ENCODE data around the gene CREBBP.

CREBBP gene

DNA sequence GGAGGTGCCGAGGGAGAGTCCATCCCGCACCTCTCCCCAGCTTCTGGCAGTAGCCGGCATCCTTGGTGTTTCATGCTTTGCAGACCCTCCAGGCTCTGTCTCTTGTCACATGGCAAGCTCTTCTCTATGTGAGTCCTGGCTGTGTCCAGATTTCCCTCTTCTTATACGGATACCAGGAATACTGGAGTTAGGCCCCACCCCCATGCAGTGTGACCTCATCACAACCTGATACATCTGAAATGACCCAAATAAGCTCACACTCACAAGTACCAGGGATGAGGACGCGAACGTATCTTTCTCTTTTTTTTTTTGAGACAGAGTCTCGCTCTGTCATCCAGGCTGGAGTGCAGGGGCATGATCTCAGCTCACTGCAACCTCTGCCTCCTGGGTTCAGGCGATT, 186.5 kb downstream of the CREBBP start:
- TF ChIP-seq, protein P1, sequence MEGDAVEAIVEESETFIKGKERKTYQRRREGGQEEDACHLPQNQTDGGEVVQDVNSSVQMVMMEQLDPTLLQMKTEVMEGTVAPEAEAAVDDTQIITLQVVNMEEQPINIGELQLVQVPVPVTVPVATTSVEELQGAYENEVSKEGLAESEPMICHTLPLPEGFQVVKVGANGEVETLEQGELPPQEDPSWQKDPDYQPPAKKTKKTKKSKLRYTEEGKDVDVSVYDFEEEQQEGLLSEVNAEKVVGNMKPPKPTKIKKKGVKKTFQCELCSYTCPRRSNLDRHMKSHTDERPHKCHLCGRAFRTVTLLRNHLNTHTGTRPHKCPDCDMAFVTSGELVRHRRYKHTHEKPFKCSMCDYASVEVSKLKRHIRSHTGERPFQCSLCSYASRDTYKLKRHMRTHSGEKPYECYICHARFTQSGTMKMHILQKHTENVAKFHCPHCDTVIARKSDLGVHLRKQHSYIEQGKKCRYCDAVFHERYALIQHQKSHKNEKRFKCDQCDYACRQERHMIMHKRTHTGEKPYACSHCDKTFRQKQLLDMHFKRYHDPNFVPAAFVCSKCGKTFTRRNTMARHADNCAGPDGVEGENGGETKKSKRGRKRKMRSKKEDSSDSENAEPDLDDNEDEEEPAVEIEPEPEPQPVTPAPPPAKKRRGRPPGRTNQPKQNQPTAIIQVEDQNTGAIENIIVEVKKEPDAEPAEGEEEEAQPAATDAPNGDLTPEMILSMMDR (IDR thresholded peaks at IDR 0.05): no peak
- Histone ChIP-seq H3K9me3 (ENCODE audit: control insufficient read depth, low read length) (no peaks in the 10 kb centered on the region), H3K4me2 (ENCODE audit: low read length) (no peak overlapping the region), H3K79me2 (peaks cover 2% of the 10 kb centered on the region), H3K36me3 (ENCODE audit: control insufficient read depth, insufficient read depth, low read length) (no peaks in the 10 kb centered on the region), H3K4me1 (peaks cover 13% of the 10 kb centered on the region), H3K4me3 (ENCODE audit: low read depth, low read length) (no peak overlapping the region), H2AFZ (no peak overlapping the region), H3K27me3 (ENCODE audit: control insufficient read depth, insufficient read depth, low read length) (no peaks in the 10 kb centered on the region), H3K9ac (no peak overlapping the region), H3K27ac (no peak overlapping the region)

DNA sequence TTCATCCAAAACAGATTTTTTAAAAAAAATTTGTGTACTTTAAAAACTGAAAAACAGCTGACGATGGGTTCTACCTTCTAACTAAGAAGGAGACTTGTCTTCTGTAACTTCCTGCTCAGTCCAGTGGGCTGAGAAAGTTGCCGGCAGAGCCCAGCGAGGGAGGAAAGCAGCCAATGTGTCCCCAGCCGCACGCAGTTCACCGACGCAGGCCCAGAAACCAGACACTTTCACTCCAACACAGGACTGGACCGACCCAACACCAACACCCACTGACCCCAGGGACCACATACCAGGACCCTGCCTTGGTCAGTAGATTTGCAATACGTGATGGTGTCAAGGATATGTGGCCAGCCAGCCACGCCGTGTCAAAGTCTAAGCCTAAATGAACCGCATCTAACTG, 188.8 kb downstream of the CREBBP start:
- Histone ChIP-seq H3K9me3 (ENCODE audit: control insufficient read depth, low read length) (no peaks in the 10 kb centered on the region), H3K36me3 (ENCODE audit: control insufficient read depth, insufficient read depth, low read length) (no peaks in the 10 kb centered on the region), H3K27ac (no peak overlapping the region), H3K4me3 (ENCODE audit: low read depth, low read length) (no peak overlapping the region), H3K27me3 (ENCODE audit: control insufficient read depth, insufficient read depth, low read length) (no peaks in the 10 kb centered on the region), H3K79me2 (peaks cover 2% of the 10 kb centered on the region), H3K9ac (no peak overlapping the region), H2AFZ (no peak overlapping the region), H3K4me2 (ENCODE audit: low read length) (no peak overlapping the region), H3K4me1 (peaks cover 9% of the 10 kb centered on the region)
- TF ChIP-seq, protein P1 (IDR thresholded peaks at IDR 0.05): no peak

DNA sequence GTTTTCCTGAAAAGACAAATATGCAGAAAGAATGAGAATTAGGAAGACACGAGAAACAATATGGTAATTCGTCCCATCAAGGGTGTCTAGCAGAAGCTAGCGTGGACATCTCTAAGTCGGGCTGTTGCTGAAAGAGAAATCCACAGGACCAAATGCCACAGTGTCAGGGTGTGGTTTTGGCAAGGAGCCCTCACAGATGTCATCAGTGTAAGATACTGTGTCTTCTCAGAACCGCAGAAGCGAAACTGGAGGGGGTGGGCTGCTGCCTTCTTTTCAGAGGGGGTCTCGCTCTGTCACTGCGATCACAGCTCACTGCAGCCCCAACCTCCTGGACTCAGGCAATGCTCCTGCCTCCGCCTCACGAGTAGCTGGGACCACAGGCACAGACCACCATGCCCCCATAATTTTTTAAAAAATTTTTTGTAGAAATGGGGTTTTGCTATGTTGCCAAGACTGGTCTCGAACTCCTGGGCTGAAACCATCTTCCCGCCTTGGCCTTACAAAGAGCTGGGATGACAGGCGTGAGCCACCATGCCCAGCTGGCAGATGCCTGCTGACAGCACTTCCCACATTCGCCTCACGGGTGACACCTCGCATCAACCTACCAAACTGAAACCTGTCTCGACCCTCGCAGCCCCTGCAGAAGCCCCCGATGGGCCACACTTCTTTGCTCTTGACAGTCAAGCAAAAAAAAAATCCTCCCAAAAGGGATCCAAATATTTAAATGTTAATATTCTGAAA, 189.4 kb downstream of the CREBBP start:
- H3K27ac ChIP-seq: no peak overlapping the region
- no peak overlapping the region for H3K4me3 ChIP-seq (ENCODE audit: low read depth, low read length)
- no peak overlapping the region for H3K4me2 ChIP-seq (ENCODE audit: low read length)
- peaks cover 8% of the 10 kb centered on the region for H3K4me1 ChIP-seq
- peaks cover 2% of the 10 kb centered on the region for H3K79me2 ChIP-seq
- peak overlapping the region; percentile 70 for H2AFZ ChIP-seq
- TF ChIP-seq, protein P1 (IDR thresholded peaks at IDR 0.05): no peak
- no peaks in the 10 kb centered on the region for H3K9me3 ChIP-seq (ENCODE audit: control insufficient read depth, low read length)
- H3K36me3 ChIP-seq (ENCODE audit: control insufficient read depth, insufficient read depth, low read length): no peaks in the 10 kb centered on the region
- H3K27me3 ChIP-seq (ENCODE audit: control insufficient read depth, insufficient read depth, low read length): no peaks in the 10 kb centered on the region
- no peak overlapping the region for H3K9ac ChIP-seq

DNA sequence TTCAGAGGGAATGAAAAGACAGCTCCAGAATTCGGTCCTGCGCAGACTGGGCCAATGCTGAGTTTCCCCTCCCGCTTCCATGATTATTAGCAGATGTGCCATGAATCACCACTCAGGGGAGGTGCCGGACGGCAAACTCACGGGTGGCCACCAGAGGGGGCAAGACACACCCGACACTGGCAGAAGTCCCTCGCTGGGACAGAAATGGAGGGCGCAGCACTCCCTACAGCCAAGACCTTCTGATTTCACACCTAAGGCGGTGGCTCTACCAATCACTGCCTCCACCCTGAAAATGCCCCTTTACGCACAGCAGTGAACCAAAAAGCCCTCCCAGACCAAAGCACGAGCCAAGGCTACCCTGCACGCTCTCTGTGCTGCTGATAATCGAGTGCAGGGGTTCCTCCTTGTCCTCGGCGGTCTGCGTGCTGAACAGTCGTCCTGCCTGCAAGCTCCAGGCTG, 190.0 kb downstream of the CREBBP start:
- peak overlapping the region; percentile 70 for H2AFZ ChIP-seq
- no peak overlapping the region for H3K4me2 ChIP-seq (ENCODE audit: low read length)
- H3K27ac ChIP-seq: no peak overlapping the region
- H3K27me3 ChIP-seq (ENCODE audit: control insufficient read depth, insufficient read depth, low read length): no peaks in the 10 kb centered on the region
- H3K4me1 ChIP-seq: peaks cover 8% of the 10 kb centered on the region
- TF ChIP-seq, protein P1 (IDR thresholded peaks at IDR 0.05): peak; percentile 91
- no peaks in the 10 kb centered on the region for H3K9me3 ChIP-seq (ENCODE audit: control insufficient read depth, low read length)
- H3K9ac ChIP-seq: no peak overlapping the region
- peaks cover 2% of the 10 kb centered on the region for H3K79me2 ChIP-seq
- no peaks in the 10 kb centered on the region for H3K36me3 ChIP-seq (ENCODE audit: control insufficient read depth, insufficient read depth, low read length)
- H3K4me3 ChIP-seq (ENCODE audit: low read depth, low read length): no peak overlapping the region

DNA sequence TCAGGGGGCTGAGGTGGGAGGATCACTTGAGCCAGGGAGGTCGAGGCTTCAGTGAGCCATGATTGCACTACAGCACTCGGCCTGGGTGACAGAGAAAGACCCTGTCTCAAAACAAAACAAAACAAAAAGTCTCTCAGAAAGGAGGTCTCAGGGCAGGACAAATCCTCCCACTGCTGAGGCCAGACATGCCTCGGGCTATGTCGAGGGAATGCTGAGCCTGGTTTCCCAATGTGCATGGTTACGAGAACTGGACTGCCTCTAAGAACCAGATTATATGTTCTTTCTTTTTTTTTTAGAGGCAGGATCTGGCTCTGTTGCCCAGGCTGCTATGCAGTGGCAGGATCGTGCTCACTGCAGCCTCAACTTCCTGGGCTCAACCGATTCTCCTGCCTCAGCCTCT, 190.8 kb downstream of the CREBBP start:
- no peaks in the 10 kb centered on the region for H3K36me3 ChIP-seq (ENCODE audit: control insufficient read depth, insufficient read depth, low read length)

More for the DNA sequence above, 190.8 kb downstream of the CREBBP start:
- Histone ChIP-seq H3K79me2 (no peaks in the 10 kb centered on the region), H3K27ac (no peak overlapping the region), H2AFZ (no peak overlapping the region), H3K4me2 (ENCODE audit: low read length) (no peak overlapping the region), H3K4me1 (peaks cover 8% of the 10 kb centered on the region), H3K9me3 (ENCODE audit: control insufficient read depth, low read length) (no peaks in the 10 kb centered on the region), H3K4me3 (ENCODE audit: low read depth, low read length) (no peak overlapping the region), H3K27me3 (ENCODE audit: control insufficient read depth, insufficient read depth, low read length) (no peaks in the 10 kb centered on the region), H3K9ac (no peak overlapping the region)
- TF ChIP-seq, protein P1 (IDR thresholded peaks at IDR 0.05): no peak
